Stimulated activated CD4-positive, alpha-beta T cell treated with anti-CD3 and anti-CD28 coated beads, Interleukin-4, amount 100 ng/mL, for 1 hour (primary cell): ENCODE results near the gene NRGN.

Experiments
- DNase-seq: peaks from one replicate; pipeline ENCODE4 v3.0.0-alpha.2; 2020

The NRGN gene

DNA sequence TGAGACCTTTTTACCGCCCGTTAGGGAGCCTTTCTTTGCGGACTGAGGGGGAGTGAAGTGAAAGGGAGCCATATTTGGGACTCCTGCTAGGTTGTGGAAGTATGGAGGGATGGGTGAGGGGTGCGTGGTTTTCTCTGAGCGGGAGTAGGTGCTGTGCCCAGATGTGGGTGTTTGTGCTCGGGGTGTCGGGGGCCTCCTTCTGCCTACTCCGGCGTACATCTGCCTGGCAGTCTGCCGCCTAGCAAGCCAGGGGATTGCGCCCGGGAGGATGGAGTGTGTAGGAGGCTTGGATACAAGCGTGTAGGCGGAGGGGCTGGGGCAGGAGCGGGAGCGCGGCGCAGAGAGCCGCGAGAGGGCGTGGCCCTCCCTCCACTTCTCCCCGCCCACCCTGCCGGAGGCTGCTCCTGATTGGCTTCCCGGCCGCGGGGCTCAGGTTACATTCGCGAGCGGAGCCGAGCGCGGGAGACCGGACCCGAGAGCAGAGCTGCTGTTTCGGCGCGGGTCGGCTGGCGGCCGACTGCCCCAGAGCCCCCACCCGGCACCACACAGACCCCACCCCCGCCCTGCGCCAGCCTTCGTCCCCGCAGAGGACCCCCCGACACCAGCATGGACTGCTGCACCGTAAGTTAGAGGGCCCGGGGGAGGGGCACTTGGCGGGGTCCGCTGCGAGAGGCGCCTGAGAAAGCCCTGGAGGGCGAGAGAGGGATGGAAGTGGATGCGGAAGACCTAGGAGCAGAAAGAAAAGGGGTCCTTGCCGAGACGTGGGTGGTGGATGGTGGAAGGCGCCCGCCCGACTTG lies at the start of gene NRGN:
Gene NRGN, plus strand, starts transcription at position 464 of the 798 bp plus-strand sequence. Its CDS starts 143 bp downstream, at position 607.
- DNase-seq: peak; percentile 83

DNA sequence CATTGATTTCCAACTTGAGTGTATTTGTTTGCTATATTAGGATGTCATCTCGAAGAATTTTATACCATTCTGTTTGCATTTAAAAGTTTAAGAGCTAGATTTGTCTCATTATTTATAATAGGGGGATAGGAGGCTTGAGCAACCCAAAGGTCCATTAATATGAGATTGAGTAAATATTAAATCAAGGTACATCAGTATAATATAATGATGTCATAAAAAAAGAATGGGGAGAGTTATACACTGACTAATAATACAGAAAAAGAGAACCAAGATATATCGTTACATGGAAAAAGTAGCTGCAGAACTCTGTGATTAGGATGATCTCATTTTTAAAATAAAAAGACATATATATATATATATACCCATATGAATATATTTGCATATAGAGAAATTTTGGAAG lies 46.6 kb upstream of the NRGN start:
- DNase-seq: no peak

DNA sequence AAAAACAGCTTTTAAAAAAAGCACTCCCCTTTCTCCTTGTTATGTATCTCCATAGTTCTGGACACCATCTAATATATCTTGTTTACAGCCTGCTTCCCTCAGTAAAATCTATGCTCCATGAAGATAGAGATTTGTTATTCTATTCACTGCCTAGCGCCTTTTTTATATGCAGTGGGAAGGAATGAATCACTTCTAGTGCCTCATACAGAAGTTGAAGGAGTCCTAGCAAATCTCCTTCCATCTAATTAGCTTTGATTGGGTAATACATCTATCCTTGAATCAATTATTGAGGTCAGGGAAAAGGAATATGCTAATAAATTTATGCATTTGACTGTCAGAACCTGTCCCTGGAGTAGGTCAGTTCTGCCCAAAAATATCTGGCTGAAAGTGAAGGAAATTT lies 40.2 kb upstream of the NRGN start:
- DNase-seq: no peak

DNA sequence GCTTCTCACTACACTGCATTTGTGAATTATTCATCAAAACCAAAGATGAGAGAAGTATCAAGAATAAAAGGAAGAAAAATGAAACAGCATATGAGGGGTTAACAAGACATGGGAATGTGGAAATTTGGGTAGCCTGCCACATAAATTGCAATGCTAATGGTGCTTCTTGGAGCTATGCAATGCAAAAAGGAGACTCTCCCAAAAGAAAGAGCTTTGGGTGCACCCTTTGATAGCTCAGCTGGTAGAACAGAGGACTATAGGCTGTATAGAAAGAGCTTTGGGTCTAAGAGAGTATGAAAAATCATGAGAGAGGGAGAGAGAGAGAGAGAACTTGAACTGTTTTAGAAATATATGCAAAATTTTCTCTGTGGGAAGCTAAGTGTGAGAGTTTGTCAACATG lies 39.7 kb upstream of the NRGN start:
- DNase-seq: no peak

DNA sequence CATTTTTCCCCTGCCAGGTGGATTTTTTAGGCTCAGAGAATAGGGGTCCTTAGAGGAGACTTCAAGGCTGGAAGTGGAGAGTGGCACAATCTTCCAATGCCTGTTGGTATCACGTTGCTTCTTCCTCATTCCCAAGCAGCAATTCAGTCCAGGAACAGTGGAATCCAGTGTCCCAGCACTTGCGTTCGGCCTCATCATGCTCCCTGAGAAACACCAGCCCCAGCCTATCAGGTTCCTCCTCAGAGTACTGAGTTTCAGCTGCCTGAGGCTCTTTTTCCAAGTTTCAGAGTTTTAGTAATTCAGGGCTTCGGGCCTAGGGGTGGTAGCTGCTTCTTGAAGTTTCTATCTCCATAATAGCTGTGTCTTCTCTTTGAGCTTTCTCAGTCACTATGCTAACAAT lies 31.9 kb upstream of the NRGN start:
- DNase-seq: no peak

DNA sequence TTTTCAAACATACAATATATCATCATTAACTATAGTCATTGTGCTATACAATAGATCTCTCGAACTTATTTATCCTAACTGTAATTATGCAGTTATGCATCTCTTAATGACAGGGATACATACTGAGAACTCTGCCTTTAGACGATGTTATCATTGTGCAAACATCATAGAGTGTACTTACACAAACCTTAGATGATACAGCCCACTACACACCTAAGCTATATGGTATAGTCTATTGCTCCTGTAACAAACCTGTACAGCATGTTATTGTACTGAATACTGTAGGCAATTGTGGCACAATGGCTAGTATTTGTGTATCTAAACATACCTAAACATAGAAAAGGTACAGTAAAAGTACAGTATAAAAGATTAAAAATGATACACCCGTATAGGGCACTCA lies 27.4 kb upstream of the NRGN start:
- no peak for DNase-seq

DNA sequence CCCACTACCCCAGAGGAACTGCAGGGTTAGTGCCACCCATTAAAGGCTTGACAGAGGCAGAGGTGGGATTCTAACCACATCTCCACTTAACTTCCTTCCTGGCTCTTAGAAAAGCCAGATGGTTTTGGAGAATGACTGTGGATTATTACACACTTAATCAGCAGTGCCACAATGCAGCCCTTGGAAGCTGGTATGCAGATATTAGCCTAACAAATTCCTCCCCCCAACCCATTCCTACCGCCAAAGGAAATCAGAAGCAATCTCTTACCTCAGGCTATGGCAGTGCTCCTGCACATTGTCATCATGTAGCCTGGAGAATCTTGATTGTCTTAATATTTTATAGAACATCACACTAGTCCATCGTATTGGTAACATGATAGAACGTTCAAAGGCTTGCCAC lies 23.2 kb upstream of the NRGN start:
- no peak for DNase-seq

DNA sequence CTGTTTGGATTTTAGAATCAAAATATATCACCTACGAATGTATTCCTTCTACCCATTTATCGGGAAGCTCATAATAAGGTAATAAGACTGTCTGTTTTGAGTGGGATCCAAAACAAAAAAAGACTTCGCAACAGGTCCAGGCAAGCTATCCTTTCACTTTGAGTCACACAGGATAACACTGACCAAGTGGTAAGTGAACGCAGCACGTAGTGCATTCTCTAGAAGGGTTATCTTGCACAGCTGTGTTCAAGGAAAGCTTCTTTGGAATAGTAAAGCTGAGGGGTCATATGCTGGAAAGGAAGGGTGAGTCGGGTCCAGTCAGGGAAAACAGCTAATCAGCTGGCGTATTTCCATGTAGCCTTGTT lies 22.3 kb upstream of the NRGN start:
- no peak for DNase-seq

DNA sequence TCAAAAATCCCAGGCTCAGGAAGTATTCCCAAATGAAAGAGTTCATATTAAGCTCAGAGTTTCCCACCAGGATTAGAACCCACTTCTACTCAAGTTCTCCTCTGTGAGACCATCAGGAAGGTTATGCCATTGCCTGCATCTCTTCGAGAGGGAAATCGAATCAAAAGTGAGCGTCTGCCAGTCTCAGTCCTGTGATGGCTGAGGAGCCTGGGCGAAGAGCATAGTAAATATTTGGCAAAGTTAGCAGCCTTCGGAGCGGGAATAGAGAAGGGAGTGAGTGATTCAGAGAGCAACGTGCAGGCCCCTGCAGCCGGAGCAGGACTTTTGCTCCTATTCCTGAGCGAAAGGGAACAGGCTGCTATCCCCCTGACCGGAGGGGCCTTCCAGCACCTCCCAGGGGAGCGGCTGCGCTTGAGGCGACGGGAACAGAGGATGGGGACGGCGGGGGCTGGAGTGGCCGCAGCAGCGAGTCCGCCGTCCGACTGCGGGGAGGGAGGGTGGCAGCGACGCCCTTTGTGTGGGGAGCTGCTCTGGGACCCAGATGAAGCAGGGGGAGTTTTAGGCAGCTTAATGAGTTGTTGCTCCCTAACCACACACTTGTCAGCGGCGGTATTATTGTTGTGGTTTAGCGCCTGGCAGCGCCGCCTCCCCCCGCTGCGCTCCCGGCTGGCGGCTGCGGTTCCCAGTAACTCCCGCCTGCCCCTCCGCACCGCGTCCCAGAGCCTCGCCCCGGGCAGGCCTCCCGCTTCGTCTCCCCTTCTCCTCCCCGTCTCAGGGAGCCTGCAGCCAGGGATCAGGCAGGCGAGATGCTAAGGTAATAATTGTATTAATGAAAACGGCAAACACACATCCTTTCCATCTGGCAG lies 21.7 kb upstream of the NRGN start:
- DNase-seq: no peak

DNA sequence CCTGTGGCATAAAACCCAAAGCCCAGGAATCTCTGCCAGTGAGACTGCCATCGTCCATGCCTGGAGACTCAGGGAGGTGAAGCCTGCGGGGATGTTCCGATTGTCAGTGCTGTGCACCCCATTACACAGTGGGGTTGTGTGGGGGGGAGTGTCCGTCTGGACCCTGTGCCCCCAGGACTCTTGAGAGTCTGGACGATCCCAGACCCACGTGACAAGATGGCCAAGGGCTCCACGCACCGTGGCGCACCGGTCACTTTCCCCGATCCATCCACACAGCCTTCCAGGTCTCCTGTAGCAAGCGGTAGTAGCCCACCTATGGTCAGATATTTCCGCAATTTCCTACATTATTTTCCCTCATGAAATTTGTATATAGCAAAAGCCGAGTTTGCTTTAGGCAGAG lies 20.9 kb upstream of the NRGN start:
- no peak for DNase-seq

DNA sequence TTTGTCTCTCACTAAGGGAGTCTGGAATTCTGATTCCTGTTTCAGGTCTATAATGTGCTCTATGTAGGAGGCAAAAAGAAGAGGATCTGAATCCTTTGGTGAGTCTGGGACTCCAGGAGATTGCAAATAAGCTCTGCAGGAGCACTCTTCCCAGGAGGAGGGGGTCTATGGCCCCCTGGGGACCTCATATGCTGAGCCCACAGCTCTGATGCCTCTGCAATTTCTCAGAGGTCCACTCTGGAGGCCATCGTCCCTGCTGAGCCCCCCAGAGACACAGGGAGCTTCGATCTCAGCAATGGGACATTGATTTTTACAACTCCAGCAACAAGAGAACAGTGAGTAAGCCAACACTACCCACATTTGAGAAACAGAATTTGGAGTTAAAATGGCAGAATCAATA lies 20.2 kb upstream of the NRGN start:
- no peak for DNase-seq

DNA sequence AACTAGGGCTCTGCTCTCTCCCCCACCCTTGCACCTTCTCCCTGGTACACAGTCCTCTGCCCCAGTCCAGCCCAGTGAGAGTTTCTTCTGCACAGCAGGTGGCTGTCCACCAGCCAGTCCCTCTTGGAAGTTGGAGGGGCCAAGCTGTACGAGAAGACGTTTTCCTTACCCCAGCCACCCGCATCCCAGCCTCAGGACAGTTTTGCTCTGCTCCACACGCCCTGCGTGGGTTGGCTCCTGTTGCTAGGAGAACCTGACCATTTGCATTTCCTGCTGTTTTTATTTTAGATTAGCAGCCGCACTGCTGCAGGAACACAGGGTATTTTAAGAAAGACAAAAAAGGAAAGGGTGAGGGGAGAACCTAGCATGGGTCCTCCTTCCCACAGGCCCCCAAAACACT lies 17.6 kb upstream of the NRGN start:
- DNase-seq: no peak

DNA sequence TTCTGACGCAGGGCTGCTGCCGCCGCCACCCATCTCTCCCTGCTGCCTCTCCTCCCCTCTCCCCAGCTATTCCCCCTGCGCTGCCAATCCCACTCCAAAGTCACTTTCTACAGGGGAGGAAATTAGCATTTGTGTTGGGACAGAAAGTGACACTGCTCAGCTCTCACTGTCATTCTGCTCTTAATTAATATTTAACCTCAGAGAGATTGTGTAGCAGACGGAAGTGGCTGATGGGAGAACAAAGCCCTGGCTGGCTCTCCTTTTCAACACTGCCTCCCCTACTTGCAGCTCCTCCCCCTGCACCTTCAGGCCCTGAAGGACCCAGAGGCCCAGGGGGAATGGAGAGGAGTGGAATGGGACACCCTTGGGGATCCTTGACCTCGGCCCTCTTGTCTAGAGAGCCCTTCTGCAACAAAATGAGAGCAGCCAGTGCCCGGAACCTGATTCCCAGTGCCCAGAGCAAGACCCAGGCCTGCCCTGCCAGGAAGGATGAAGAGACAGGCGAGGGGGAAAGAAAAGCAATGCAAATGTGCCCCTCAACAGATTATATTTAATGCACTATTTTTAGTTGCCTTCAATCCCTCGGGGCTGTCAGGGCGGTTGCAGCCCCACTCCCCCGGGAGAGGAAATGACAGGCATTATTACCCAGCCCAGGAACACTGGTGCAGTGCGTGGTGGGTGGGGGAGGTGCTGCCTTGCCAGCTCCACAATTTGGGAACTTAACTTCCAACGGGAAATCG lies 14.6 kb upstream of the NRGN start:
- no peak for DNase-seq

DNA sequence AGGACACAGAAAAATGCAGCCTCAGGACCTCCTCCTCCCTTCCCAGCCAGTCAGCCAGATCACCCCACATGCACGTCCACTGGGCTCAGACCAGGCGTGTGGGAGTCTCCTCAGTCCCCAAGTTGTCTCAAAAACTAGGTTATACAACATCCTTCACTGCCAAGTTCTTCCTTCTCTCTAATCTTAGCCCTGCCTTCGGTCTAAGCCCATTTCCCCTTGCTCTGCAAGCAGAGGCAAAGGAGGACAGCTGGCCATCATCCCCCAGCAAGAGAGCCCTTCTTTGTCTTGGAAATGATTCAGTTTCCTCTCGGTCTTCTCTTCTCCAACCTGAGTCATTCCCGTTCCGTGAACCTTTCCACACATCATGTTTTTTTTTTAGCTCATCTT lies 14.0 kb upstream of the NRGN start:
- no peak for DNase-seq

DNA sequence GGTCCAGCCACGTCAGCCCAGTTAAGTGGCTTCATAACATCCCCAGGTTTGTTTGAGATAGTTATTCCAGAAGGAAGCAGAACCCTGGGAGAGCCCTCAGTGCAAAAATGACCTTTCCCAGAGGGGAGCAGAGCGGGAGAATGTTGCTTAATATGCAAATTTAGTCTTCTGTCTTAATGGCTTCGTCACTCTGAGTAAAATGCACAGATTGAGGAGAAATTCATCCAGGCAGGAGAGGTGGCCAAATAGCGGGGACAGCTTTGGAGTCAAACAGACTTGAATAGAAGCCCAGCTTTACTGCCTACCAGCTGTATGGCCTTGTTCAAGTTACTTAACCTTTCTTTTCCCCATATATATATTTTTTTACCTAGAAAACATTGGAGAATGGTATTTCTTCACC lies 12.3 kb upstream of the NRGN start:
- no peak for DNase-seq

DNA sequence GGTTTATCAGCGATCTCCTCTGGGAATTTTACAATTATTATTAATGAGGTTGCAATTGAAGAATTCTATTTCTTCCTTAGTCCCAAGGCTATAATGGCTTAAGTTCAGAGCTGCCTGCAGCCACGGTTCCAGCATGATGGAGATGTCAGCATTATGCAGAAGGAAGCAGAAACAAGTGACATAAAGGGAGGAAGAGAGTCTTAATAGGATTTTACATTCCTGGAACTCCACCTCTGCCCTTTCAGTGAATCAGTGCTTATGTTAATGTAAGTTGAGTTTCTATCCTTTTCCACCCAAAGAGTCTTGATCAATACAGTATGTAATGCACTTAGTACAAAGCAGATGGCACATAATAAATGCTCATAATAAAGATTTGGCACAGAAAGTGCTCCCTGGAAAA lies 11.6 kb upstream of the NRGN start:
- no peak for DNase-seq

DNA sequence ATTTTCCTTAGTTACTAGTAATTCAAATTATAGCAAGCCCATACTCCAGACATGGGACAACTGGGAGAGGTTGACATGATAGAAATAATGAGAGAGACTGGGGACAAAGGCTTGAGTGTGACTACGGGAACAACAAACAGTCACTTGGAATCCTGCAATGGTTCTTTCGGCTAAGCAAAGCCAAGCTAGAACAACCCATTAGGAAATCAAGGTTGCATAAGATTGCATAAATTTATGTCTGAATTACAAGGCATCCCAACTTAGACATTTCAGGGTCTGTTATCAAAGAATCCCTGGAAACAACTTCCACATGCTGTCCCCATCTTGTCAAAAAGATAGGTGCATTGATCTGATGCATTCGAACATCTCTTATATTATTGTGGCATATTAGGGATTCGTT lies 10.2 kb upstream of the NRGN start:
- DNase-seq: no peak

DNA sequence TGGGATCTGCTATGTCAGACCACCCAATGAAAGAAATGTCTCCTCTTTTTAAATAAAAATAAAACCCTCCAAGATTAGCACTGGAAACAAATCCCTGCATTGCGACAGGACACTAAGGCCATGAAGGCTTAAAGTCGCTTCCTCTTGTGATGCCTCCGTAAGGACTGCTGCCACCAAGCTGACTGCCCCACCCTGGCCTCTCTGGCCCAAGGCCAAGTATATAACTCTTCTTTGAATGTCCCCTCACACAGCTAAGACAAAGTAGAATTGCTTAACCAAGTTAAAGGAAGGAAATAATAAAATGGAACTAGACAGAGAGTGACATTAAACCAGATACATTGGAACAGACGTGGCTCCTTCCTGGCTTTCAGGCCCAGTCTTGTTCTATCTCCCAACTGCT lies 7.5 kb upstream of the NRGN start:
- no peak for DNase-seq

DNA sequence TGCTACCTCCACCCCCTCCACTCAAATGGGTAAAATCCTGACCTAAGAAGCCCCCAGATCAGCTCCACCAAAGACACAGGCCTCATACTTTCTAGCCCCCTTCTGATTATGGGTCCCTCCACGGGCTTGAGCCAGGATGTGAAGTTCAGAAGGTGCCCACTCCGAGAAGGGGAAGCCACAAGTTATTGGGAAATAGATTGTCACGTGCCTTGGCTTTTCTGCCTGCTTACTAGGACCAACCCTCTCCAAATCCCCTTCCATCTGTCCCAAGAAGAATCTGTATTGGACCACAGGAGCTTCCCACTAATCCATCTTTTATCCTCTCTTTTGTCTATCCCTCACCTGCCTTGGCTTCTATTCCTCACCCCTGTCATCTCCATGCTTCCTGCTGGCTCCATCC lies 3.0 kb upstream of the NRGN start:
- DNase-seq: no peak

DNA sequence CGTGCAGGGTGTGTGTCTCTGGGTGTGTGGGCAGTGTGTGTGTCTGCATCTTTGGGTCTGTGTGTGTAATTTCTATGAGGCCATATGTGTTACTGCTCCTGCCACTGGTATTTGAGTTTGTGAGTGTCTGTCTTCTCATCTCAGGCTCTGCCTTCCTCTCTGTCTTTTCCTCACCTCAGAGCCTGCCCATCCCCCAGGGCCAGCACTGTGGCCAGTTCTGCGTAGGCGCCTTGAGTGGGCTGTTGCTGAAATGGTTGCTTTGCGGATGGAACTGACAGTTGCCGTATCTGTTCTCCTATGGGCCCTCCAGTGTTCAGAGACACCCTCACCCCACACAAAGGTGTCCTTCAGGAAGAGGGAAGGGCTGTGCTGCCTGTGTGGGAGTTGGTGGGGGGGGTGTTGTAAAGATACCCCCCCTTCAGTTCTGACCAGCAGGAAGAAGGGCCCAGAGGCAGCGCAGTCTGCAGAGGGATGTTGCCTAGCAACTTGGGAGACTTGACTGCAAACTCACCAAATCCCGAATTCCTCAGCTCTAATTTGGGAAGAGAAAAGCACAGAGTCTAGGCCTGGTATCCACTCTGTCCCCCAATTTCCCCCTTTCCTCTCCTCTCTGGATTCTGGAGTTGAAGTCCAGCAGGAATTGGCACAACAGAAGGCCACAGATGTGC lies 2.0 kb upstream of the NRGN start:
- DNase-seq: no peak

DNA sequence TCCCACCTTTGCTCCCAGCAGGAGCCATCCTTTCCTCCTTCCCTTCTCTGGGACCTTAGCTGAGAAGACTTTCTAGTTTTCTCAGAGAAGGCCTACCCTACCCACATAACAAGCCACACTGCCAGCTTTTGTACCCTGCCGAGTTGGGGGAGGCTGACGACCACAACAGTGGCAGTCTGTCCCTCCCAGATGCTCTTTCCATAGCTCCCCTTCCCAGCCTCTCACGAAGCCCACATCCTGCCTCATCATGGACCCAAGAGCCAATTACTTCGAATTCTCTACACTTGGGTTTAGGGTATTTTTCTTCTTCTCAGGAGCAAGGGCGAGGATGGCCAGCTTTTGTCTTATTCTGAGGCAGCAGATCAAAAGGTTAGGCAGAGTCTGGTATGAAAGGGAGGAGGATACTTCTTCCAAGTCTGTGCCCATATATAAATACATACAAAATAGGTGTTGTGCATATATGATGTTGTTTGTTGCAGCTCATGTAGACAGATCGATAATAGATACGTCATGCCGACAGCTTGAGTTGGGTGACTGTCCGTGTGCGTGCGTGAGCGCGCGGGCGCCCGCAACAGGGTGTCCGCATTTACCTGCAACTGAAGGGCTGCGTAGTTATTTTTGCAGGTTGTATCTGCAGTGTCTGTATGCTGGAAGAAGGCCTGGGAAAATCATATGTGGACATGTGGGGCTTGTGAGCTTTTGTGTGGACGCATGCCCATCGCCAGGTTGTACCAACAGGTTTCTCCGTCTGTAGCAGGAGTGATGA lies 846 bp upstream of the NRGN start:
- no peak for DNase-seq

DNA sequence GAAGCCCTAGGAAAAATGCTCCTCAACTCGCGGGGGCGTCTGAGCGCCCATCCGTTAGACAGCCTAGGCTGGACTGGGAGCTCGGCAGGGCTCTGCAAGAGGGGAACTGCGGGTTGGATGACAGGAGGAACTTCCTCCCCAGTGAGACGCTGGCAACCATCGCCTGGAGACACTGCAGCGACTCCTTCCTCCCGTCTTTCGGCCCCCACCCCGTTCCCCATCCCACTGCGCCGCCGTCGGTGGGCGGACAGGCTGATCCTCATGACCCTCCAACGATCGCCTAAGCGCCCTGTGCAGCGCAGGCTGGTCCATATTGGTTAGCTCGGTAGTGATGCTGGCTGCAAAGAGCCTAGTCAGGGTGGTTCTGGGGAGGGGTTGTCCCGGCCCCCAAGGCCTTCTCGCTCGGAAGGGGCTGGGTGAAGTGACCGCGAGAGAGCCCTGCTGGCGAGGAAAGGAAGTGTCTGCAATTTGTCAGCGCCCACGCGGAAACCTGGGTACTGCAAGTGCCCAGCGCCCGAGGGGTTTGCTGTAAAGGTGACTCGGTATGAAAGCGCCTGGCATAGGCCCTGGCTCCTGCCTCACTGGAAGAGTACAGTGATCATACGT lies 638 bp downstream of the NRGN start:
- DNase-seq: peak; percentile 58
